ENCODE results near the gene SGTA.
"Not testable (repeated sequence)": the region's sequence is repeated elsewhere in the genome, so short reads cannot be mapped to it uniquely, and the experiment has no call there.

The SGTA gene

GRCh38 chr19:2782936-2783780 lies at the start of gene SGTA:
Gene SGTA, minus strand, starts transcription at chr19:2783273. Its CDS starts 14,205 bp downstream, at chr19:2769068.
- H3K27ac ChIP-seq (ENCODE audit: low read depth, low read length): peak within 1 kb of the TSS; percentile 92
- H3K36me3 ChIP-seq (ENCODE audit: insufficient read depth, low read length): no peaks in the 10 kb centered on the region

GRCh38 chr19:2827840-2828489 lies 44.9 kb upstream of the SGTA start:
- no peak overlapping the region for H3K4me3 ChIP-seq (ENCODE audit: low read depth in 1 of 2, low read length in 2 of 2)
- peaks cover 8% of the 10 kb centered on the region for H3K9me3 ChIP-seq (ENCODE audit: low read length)
- H3K27me3 ChIP-seq (ENCODE audit: control insufficient read depth in 1 of 2, insufficient read depth in 2 of 2, low read length in 2 of 2): no peaks in the 10 kb centered on the region
- H3K9ac ChIP-seq (ENCODE audit: low read length): no peak overlapping the region
- no peaks in the 10 kb centered on the region for H3K4me1 ChIP-seq (ENCODE audit: insufficient read depth, low read length)
- peaks cover 26% of the 10 kb centered on the region for H3K36me3 ChIP-seq (ENCODE audit: insufficient read depth, low read length)
- H3K27ac ChIP-seq (ENCODE audit: low read depth, low read length): no peak overlapping the region

More at GRCh38 chr19:2782936-2783780, at the start of gene SGTA:
- no peaks in the 10 kb centered on the region for H3K27me3 ChIP-seq (ENCODE audit: control insufficient read depth in 1 of 2, insufficient read depth in 2 of 2, low read length in 2 of 2)
- H3K4me3 ChIP-seq (ENCODE audit: low read depth in 1 of 2, low read length in 2 of 2): peak within 1 kb of the TSS; percentile 83 to 99
- H3K9ac ChIP-seq (ENCODE audit: low read length): peak within 1 kb of the TSS; percentile 87
- H3K4me1 ChIP-seq (ENCODE audit: insufficient read depth, low read length): peaks cover 51% of the 10 kb centered on the region
- H3K9me3 ChIP-seq (ENCODE audit: low read length): no peaks in the 10 kb centered on the region

DNA sequence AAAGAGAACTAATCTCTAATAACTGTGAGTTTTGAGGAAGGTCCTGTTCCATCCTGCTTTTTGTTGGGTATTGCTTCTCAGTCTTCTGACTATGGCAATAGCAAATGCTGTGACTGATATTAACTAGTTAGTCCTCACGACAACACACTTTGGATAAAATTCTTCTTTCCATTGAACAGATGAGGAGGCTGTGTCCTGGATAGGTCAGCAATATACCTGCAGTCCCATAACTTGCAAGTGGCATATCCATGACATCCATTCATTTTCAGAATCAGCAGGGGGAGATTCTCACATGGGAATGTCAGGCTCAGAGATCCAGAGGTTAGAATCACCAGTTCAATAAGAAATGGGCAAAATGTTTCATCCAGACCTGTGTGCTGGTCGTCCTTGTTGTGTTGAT lies 43.9 kb upstream of the SGTA start:
- H3K36me3 ChIP-seq (ENCODE audit: insufficient read depth, low read length): peaks cover 18% of the 10 kb centered on the region
- H3K4me3 ChIP-seq (ENCODE audit: low read depth in 1 of 2, low read length in 2 of 2): no peak overlapping the region
- H3K4me1 ChIP-seq (ENCODE audit: insufficient read depth, low read length): no peaks in the 10 kb centered on the region
- no peaks in the 10 kb centered on the region for H3K9me3 ChIP-seq (ENCODE audit: low read length)
- no peaks in the 10 kb centered on the region for H3K27me3 ChIP-seq (ENCODE audit: control insufficient read depth in 1 of 2, insufficient read depth in 2 of 2, low read length in 2 of 2)
- H3K27ac ChIP-seq (ENCODE audit: low read depth, low read length): no peak overlapping the region
- H3K9ac ChIP-seq (ENCODE audit: low read length): no peak overlapping the region

DNA sequence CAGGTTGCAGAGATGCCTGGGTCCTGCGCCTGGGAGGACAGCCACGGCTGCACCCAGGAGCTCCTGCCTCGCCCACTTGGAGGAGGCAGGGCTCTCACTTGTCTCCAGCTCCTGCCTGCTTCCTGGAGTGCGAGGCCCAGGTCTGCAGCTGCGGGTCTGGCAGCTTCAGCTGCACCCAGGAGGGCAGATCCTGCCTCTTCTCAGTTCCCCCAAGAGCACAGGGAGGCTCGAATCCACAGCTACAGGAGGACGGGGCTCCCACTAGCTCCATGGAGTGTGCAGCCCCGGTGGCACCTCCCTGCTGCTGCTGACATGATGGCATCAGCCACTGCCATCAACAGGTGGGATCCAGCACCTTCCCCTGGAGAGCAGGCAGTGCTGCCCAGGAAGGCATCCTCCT lies 41.1 kb upstream of the SGTA start:
- no peak overlapping the region for H3K9ac ChIP-seq (ENCODE audit: low read length)
- H3K4me3 ChIP-seq (ENCODE audit: low read depth in 1 of 2, low read length in 2 of 2): no peak overlapping the region
- no peak overlapping the region for H3K27ac ChIP-seq (ENCODE audit: low read depth, low read length)
- peaks cover 18% of the 10 kb centered on the region for H3K36me3 ChIP-seq (ENCODE audit: insufficient read depth, low read length)
- H3K4me1 ChIP-seq (ENCODE audit: insufficient read depth, low read length): no peaks in the 10 kb centered on the region
- no peaks in the 10 kb centered on the region for H3K9me3 ChIP-seq (ENCODE audit: low read length)
- H3K27me3 ChIP-seq (ENCODE audit: control insufficient read depth in 1 of 2, insufficient read depth in 2 of 2, low read length in 2 of 2): no peaks in the 10 kb centered on the region

DNA sequence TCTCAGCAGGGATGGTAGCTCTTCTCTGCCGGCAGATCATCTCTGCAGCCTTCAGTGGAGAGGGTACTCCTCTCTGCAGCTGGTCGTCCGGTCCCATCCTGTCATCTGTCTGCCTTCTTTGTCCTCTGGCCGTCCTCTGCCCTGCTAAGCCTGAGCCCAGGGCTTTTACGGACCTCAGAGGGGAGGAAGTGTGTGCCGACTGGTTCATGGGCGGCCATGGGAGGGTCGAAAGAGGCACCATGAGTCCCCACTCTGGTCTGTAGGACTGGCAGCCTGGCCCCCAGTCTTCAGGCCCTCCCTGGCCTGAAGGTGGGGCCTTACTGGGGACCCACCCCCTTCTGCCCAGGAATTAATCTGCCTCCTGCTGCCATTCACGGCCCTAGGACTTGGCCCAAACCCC lies 40.6 kb upstream of the SGTA start:
- Histone ChIP-seq H3K4me1 (ENCODE audit: insufficient read depth, low read length) (no peaks in the 10 kb centered on the region), H3K9me3 (ENCODE audit: low read length) (no peaks in the 10 kb centered on the region), H3K9ac (ENCODE audit: low read length) (no peak overlapping the region), H3K4me3 (ENCODE audit: low read depth in 1 of 2, low read length in 2 of 2) (no peak overlapping the region), H3K27ac (ENCODE audit: low read depth, low read length) (no peak overlapping the region), H3K36me3 (ENCODE audit: insufficient read depth, low read length) (peaks cover 18% of the 10 kb centered on the region), H3K27me3 (ENCODE audit: control insufficient read depth in 1 of 2, insufficient read depth in 2 of 2, low read length in 2 of 2) (no peaks in the 10 kb centered on the region)

- H3K36me3 ChIP-seq (ENCODE audit: insufficient read depth, low read length): peaks cover 12% of the 10 kb centered on the region
- H3K9ac ChIP-seq (ENCODE audit: low read length): no peak overlapping the region
- no peaks in the 10 kb centered on the region for H3K9me3 ChIP-seq (ENCODE audit: low read length)
- no peaks in the 10 kb centered on the region for H3K4me1 ChIP-seq (ENCODE audit: insufficient read depth, low read length)
- no peak overlapping the region for H3K4me3 ChIP-seq (ENCODE audit: low read depth in 1 of 2, low read length in 2 of 2)
- H3K27me3 ChIP-seq (ENCODE audit: control insufficient read depth in 1 of 2, insufficient read depth in 2 of 2, low read length in 2 of 2): no peaks in the 10 kb centered on the region
- H3K27ac ChIP-seq (ENCODE audit: low read depth, low read length): no peak overlapping the region
Observed at GRCh38 chr19:2822846-2823245, 39.8 kb upstream of the SGTA start.

DNA sequence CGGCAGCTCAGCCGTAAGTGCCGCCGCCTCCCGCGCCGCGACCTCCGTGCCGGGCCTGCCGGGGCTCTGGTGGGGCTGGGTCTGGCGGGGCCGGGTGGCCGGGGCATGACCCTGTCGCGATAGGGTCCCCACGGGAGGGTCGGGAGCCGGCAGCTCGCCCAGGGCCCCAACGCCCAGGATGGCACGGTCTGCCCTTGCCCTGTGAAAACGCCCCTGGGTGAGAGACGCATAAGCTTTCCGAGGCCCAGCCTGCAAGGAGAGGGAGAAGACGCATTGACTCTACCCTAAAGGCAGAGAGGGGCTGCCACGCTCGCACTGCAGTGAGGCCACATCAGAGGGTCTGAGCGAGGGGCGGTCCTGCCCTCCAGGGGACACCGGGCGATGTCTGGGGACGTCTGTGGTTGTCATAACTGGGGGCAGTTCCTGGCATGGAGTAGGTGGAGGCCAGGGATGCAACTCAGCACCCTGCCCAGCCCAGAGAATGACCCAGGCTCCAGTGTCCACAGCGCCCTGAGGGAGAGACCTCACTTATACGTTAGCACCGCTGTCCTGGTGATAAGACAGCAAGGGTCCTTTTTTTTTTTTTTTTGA lies 37.1 kb upstream of the SGTA start:
- H3K4me3 ChIP-seq (ENCODE audit: low read depth in 1 of 2, low read length in 2 of 2): peak overlapping the region; percentile 85
- no peaks in the 10 kb centered on the region for H3K9me3 ChIP-seq (ENCODE audit: low read length)
- H3K9ac ChIP-seq (ENCODE audit: low read length): peak overlapping the region; percentile 33
- no peaks in the 10 kb centered on the region for H3K36me3 ChIP-seq (ENCODE audit: insufficient read depth, low read length)
- peak overlapping the region; percentile 63 for H3K27ac ChIP-seq (ENCODE audit: low read depth, low read length)
- H3K27me3 ChIP-seq (ENCODE audit: control insufficient read depth in 1 of 2, insufficient read depth in 2 of 2, low read length in 2 of 2): no peaks in the 10 kb centered on the region
- H3K4me1 ChIP-seq (ENCODE audit: insufficient read depth, low read length): no peaks in the 10 kb centered on the region

- Histone ChIP-seq H3K4me3 (ENCODE audit: low read depth in 1 of 2, low read length in 2 of 2) (peak within 1 kb of the TSS; percentile 85), H3K4me1 (ENCODE audit: insufficient read depth, low read length) (no peaks in the 10 kb centered on the region), H3K36me3 (ENCODE audit: insufficient read depth, low read length) (no peaks in the 10 kb centered on the region), H3K9ac (ENCODE audit: low read length) (peak within 1 kb of the TSS; percentile 33), H3K9me3 (ENCODE audit: low read length) (no peaks in the 10 kb centered on the region), H3K27me3 (ENCODE audit: control insufficient read depth in 1 of 2, insufficient read depth in 2 of 2, low read length in 2 of 2) (no peaks in the 10 kb centered on the region), H3K27ac (ENCODE audit: low read depth, low read length) (peak within 1 kb of the TSS; percentile 63)
Observed at GRCh38 chr19:2819540-2820111, 36.6 kb upstream of the SGTA start, which contains the start of gene ZNF554. Gene ZNF554, plus strand, starts transcription at chr19:2819868. Its CDS starts 204 bp downstream, at chr19:2820072.

DNA sequence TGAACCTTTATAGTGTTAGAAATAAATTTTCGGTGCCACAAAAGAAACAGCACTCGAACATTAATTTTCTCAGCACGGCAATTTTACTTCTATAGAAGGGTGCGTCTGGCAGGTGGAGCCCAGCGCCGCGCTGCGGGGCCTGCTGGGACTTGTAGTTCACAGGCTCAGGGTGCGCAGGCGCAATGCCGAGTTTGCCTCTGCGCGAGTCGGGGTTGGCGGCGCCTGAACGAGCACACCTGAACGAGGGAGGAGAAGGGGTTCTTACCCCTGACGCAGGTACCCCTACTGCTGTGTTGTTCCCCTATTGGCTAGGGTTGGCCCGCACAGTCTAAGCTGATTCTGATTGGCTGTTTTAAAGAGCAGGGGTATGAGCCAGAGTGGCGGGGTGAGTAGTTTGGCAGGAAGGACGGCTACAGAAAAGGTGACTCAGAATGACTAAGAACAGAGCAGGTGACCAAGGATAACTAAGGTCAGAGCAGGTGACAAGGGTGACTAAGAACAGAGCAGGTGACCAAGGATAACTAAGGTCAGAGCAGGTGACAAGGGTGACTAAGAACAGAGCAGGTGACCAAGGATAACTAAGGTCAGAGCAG lies 34.3 kb upstream of the SGTA start:
- H3K4me1 ChIP-seq (ENCODE audit: insufficient read depth, low read length); H3K9me3 ChIP-seq (ENCODE audit: low read length); H3K9ac ChIP-seq (ENCODE audit: low read length); H3K4me3 ChIP-seq (ENCODE audit: low read depth in 1 of 2, low read length in 2 of 2); H3K36me3 ChIP-seq (ENCODE audit: insufficient read depth, low read length); H3K27ac ChIP-seq (ENCODE audit: low read depth, low read length); H3K27me3 ChIP-seq (ENCODE audit: control insufficient read depth in 1 of 2, insufficient read depth in 2 of 2, low read length in 2 of 2): not testable (repeated sequence)

DNA sequence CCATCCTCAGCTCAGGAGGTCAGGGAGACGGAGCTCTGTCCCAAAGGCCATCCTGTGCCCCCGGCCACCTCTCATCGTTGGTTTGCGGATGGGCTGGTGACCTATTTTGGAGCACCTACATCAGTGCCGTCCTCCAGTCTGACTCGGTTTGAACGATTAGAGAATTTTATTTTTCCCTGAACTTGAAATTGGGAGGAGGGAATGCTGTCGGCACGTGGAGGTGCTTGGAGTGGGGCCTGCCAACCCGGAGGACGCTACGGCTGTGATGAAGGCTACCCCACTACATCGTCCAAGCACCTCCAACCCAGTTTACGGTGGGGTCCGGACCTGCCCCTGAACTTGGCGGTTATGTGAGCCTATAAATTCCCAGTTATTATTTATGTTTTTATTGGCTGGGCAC lies 33.6 kb upstream of the SGTA start:
- Histone ChIP-seq H3K4me3 (ENCODE audit: low read depth in 1 of 2, low read length in 2 of 2) (no peak overlapping the region), H3K9ac (ENCODE audit: low read length) (no peak overlapping the region), H3K27me3 (ENCODE audit: control insufficient read depth in 1 of 2, insufficient read depth in 2 of 2, low read length in 2 of 2) (no peaks in the 10 kb centered on the region), H3K27ac (ENCODE audit: low read depth, low read length) (no peak overlapping the region), H3K36me3 (ENCODE audit: insufficient read depth, low read length) (no peaks in the 10 kb centered on the region), H3K4me1 (ENCODE audit: insufficient read depth, low read length) (no peaks in the 10 kb centered on the region), H3K9me3 (ENCODE audit: low read length) (no peaks in the 10 kb centered on the region)

- no peaks in the 10 kb centered on the region for H3K36me3 ChIP-seq (ENCODE audit: insufficient read depth, low read length)
- no peak overlapping the region for H3K9ac ChIP-seq (ENCODE audit: low read length)
- H3K4me3 ChIP-seq (ENCODE audit: low read depth in 1 of 2, low read length in 2 of 2): no peak overlapping the region
- no peaks in the 10 kb centered on the region for H3K9me3 ChIP-seq (ENCODE audit: low read length)
- H3K4me1 ChIP-seq (ENCODE audit: insufficient read depth, low read length): no peaks in the 10 kb centered on the region
- H3K27ac ChIP-seq (ENCODE audit: low read depth, low read length): no peak overlapping the region
- H3K27me3 ChIP-seq (ENCODE audit: control insufficient read depth in 1 of 2, insufficient read depth in 2 of 2, low read length in 2 of 2): no peaks in the 10 kb centered on the region
Observed at GRCh38 chr19:2815923-2816322, 32.9 kb upstream of the SGTA start.

Measured in muscle layer of colon (tissue), 2 donors.